Calu3 (cell line): Measurements from ENCODE around the gene BRSK2. TPM values are rescaled to one million over a fixed set of nuclear protein-coding genes. Genes with fewer than 3 reads are reported as not detected.
"Not testable (repeated sequence)": the region's sequence is repeated elsewhere in the genome, so short reads cannot be mapped to it uniquely, and the experiment has no call there.

Experiments
- BruUV-seq: library from RNA; stranded (reverse); fragments of 400-500 nt; replicated peaks from 2 replicates; lab custom pipeline; 2021; lab: Mats Ljungman, UMichigan
- CTCF ChIA-PET: fragments of 300-600 bp; sonication (Branson Sonifier 250); formaldehyde crosslinking; loops from one replicate; lab custom pipeline; 2022; ENCODE audit warnings: antibody characterized with exemption; lab: Charles Lee
- DNase-seq: peaks from one replicate; pipeline ENCODE4 v3.0.0; 2022
- H3K27ac Mint-ChIP-seq: one replicate; pipeline ENCODE4 v1.8.0; 2022; ENCODE audit warnings: mixed read lengths; ENCODE audit not compliant: unreplicated experiment
- H3K27me3 Mint-ChIP-seq: one replicate; pipeline ENCODE4 v1.8.0; 2022; ENCODE audit warnings: mixed read lengths; ENCODE audit not compliant: unreplicated experiment
- H3K36me3 Mint-ChIP-seq: one replicate; pipeline ENCODE4 v1.8.0; 2022; ENCODE audit warnings: mild to moderate bottlenecking, moderate library complexity, mixed read lengths; ENCODE audit not compliant: insufficient read depth, unreplicated experiment
- H3K4me1 Mint-ChIP-seq: one replicate; pipeline ENCODE4 v1.8.0; 2022; ENCODE audit warnings: mild to moderate bottlenecking, low read depth, mixed read lengths; ENCODE audit not compliant: unreplicated experiment
- H3K4me3 Mint-ChIP-seq: one replicate; pipeline ENCODE4 v1.8.0; 2022; ENCODE audit warnings: mild to moderate bottlenecking, low read depth, moderate library complexity, mixed read lengths; ENCODE audit not compliant: unreplicated experiment
- H3K9me3 Mint-ChIP-seq: one replicate; pipeline ENCODE4 v1.8.0; 2022; ENCODE audit warnings: low read depth, mixed read lengths; ENCODE audit not compliant: unreplicated experiment
- intact Hi-C: fragments of 100-400 bp; cut with micrococcal nuclease; formaldehyde crosslinking; loops from one replicate; pipeline ENCODE4 v1.10.0; 2022; ENCODE audit not compliant: unreplicated experiment
- total RNA-seq: library from RNA; stranded (reverse); gene quantifications from 2 replicates; pipeline ENCODE4 v1.2.3, GENCODE V29; 2022
- TF ChIP-seq, protein P1 (sequence below): fragments of 200-600 bp; IDR thresholded peaks from one replicate; pipeline ENCODE4 v1.8.0; 2022; ENCODE audit warnings: antibody characterized with exemption; ENCODE audit not compliant: unreplicated experiment

The BRSK2 gene
- total RNA-seq, 1 experiment from 2014 or later: 2.6 TPM

DNA sequence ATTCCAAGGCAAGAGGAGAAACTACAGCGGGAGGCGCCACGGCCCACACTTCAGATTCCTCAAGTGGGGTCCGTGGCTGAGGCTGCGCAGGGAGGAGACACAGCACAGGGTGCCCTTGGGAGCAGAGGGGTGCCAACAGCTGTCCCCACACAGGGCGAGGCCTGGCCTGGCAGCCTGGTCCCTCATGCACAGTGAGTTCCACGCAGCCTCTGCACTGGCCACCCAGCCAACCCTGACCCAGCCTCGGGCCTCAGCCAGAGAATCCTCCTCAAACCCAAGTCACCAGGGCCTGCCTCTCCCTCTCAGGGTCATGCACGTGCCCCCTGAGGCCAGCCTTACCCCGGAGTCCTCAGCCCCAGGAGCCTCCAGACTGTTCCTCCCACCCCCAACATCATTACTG lies 119.3 kb downstream of the BRSK2 start:
- CTCF ChIA-PET: no interaction called here
- H3K27me3 Mint-ChIP-seq: no peaks in the 10 kb centered on the region
- no peaks in the 10 kb centered on the region for H3K9me3 Mint-ChIP-seq
- BruUV-seq: no TSS peak
- H3K4me1 Mint-ChIP-seq: no peaks in the 10 kb centered on the region
- H3K36me3 Mint-ChIP-seq: no peaks in the 10 kb centered on the region
- no peak overlapping the region for H3K27ac Mint-ChIP-seq
- intact Hi-C loops: no loop called here
- no peak overlapping the region for H3K4me3 Mint-ChIP-seq
- TF ChIP-seq, protein P1, sequence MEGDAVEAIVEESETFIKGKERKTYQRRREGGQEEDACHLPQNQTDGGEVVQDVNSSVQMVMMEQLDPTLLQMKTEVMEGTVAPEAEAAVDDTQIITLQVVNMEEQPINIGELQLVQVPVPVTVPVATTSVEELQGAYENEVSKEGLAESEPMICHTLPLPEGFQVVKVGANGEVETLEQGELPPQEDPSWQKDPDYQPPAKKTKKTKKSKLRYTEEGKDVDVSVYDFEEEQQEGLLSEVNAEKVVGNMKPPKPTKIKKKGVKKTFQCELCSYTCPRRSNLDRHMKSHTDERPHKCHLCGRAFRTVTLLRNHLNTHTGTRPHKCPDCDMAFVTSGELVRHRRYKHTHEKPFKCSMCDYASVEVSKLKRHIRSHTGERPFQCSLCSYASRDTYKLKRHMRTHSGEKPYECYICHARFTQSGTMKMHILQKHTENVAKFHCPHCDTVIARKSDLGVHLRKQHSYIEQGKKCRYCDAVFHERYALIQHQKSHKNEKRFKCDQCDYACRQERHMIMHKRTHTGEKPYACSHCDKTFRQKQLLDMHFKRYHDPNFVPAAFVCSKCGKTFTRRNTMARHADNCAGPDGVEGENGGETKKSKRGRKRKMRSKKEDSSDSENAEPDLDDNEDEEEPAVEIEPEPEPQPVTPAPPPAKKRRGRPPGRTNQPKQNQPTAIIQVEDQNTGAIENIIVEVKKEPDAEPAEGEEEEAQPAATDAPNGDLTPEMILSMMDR: no peak
- no peak for DNase-seq

DNA sequence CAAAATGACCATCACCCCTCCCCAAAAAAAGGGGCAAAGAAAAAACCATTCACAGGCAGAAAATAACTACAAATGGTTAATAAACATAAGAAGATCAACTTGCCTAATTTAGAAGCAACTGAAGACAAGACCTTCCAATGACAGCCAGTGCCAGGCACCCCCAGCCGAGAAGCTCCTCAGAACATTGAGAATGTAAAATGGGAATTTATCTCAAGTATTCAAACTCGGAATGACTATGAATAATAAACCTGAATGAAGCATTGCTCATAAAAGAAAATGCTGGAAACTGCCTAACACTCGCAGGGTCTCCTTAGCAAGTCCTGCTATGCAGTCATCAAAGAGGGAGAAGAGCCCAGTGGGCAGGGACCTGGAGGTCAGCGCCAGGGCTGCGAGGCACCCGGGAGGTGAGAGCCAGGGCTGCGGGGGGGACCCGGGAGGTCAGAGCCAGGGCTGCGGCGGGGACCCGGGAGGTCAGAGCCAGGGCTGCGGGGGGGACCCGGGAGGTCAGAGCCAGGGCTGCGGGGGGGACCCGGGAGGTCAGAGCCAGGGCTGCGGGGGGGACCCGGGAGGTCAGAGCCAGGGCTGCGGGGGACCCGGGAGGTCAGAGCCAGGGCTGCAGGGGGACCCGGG lies 120.0 kb downstream of the BRSK2 start:
- Mint-ChIP-seq H3K9me3 (no peaks in the 10 kb centered on the region), H3K4me3 (no peak overlapping the region), H3K27ac (no peak overlapping the region), H3K4me1 (no peaks in the 10 kb centered on the region), H3K27me3 (no peaks in the 10 kb centered on the region), H3K36me3 (no peaks in the 10 kb centered on the region)
- TF ChIP-seq, protein P1: no peak
- CTCF ChIA-PET: interaction anchor here (0.7 kb wide), 1 partner anchor 17 kb away, joined by 3 read pairs; no protein-coding TSS in a partner anchor
- DNase-seq: no peak
- intact Hi-C loops: loop anchor here (10.0 kb wide), 1 partner anchor 205 kb away; the partner anchor contains the start of gene TOLLIP
- no TSS peak for BruUV-seq

DNA sequence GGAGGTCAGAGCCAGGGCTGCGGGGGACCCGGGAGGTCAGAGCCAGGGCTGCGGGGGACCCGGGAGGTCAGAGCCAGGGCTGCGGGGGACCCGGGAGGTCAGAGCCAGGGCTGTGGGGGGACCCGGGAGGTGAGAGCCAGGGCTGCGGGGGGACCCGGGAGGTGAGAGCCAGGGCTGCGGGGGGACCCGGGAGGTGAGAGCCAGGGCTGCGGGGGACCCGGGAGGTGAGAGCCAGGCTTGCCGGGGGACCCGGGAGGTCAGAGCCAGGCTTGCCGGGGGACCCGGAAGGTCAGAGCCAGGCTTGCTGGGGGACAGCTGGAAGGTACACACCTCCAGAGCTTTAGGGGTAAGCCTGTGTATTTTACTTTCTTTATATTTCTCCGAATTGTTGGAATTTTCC lies 120.6 kb downstream of the BRSK2 start:
- H3K4me1 Mint-ChIP-seq, CTCF ChIA-PET, H3K9me3 Mint-ChIP-seq, DNase-seq, H3K36me3 Mint-ChIP-seq, H3K27ac Mint-ChIP-seq, BruUV-seq, H3K4me3 Mint-ChIP-seq, H3K27me3 Mint-ChIP-seq: not testable (repeated sequence)
- intact Hi-C loops: loop anchor here (10.0 kb wide), 1 partner anchor 206 kb away; the partner anchor contains the start of gene TOLLIP

DNA sequence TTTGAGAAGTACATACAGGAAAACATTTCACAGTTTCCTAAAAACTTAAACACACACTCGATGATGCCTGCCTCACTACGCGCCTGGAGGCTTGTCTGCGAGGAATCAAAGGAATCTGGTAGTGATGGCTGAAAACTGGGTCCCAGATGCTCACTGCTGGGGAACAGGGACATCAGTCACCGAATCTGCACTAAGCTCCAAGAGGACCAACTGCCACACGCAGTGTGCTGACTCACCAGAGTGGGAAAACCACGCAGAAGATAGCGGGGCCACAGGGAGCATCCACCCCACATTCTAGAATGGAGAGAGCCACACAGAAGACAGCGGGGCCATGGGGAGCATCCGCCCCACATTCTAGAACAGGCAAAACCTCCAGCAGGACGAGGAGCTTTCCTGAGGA lies 121.2 kb downstream of the BRSK2 start:
- H3K9me3 Mint-ChIP-seq: no peaks in the 10 kb centered on the region
- BruUV-seq: no TSS peak
- no peak for DNase-seq
- no peaks in the 10 kb centered on the region for H3K36me3 Mint-ChIP-seq
- no peak overlapping the region for H3K27ac Mint-ChIP-seq
- no peak overlapping the region for H3K4me3 Mint-ChIP-seq
- intact Hi-C loops: loop anchor here (10.0 kb wide), 1 partner anchor 206 kb away; the partner anchor contains the start of gene TOLLIP
- no peaks in the 10 kb centered on the region for H3K27me3 Mint-ChIP-seq
- no peaks in the 10 kb centered on the region for H3K4me1 Mint-ChIP-seq
- CTCF ChIA-PET: no interaction called here
- TF ChIP-seq, protein P1: no peak

GRCh38 chr11:1511937-1512496 lies 122.3 kb downstream of the BRSK2 start:
- DNase-seq: no peak
- H3K4me1 Mint-ChIP-seq: no peaks in the 10 kb centered on the region
- intact Hi-C loops: loop anchor here (10.0 kb wide), 1 partner anchor 207 kb away; the partner anchor contains the start of gene TOLLIP
- H3K36me3 Mint-ChIP-seq: no peaks in the 10 kb centered on the region
- no peak overlapping the region for H3K4me3 Mint-ChIP-seq
- TF ChIP-seq, protein P1: no peak
- no peaks in the 10 kb centered on the region for H3K9me3 Mint-ChIP-seq
- no peak overlapping the region for H3K27ac Mint-ChIP-seq
- no peaks in the 10 kb centered on the region for H3K27me3 Mint-ChIP-seq
- CTCF ChIA-PET: interaction anchor here (0.6 kb wide), 1 partner anchor 50 kb away, joined by 3 read pairs; no protein-coding TSS in a partner anchor
- no TSS peak for BruUV-seq
